SH-SY5Y (cell line): ENCODE measurements around the gene DAPP1.

Experiments used
- GATA2 ChIP-seq: IDR thresholded peaks from 2 replicates; pipeline ENCODE4 v1.6.1; 2011; ENCODE audit warnings: mild to moderate bottlenecking, low read depth, low read length
- GATA3 ChIP-seq: IDR thresholded peaks from 2 replicates; pipeline ENCODE4 v1.6.1; 2011; ENCODE audit warnings: low read depth, mild to moderate bottlenecking, low read length, moderate library complexity

DNA sequence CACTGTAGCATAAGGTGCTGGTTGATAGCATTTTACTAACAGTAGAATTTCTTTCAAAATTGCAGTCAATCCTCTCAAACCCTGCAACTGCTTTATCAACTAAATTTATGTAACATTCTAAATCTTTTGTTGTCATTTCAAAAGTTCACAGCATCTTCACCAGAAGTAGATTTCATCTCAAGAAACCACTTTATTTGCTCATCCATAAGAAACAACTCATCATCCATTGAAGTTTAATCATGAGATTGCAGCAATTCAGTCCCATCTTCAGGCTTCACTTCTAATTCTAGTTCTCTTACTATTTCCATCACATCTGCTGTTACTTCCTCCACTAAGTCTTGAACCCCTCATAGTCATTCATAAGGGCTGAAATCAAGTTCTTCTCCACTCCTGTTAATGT is 55.9 kb downstream of the DAPP1 start:
- TF ChIP-seq GATA3, result no peak
- no peak for TF ChIP-seq GATA2
